B cell (primary cell): ENCODE data around the gene EML1.

Source experiments
- EZH2 ChIP-seq: IDR thresholded peaks from 2 replicates; pipeline ENCODE4 v1.6.1; 2012; ENCODE audit warnings: borderline replicate concordance, low read depth, mild to moderate bottlenecking, moderate library complexity, low read length; ENCODE audit not compliant: insufficient read depth, poor library complexity, severe bottlenecking
- TF ChIP-seq, protein P1 (sequence below): fragments of 200-600 bp; IDR thresholded peaks from one replicate; pipeline ENCODE4 v1.8.0; 2022; ENCODE audit warnings: antibody characterized with exemption, mild to moderate bottlenecking

GRCh38 chr14:99908653-99909250, 115.5 kb downstream of the EML1 start:
- TF ChIP-seq, protein P1, sequence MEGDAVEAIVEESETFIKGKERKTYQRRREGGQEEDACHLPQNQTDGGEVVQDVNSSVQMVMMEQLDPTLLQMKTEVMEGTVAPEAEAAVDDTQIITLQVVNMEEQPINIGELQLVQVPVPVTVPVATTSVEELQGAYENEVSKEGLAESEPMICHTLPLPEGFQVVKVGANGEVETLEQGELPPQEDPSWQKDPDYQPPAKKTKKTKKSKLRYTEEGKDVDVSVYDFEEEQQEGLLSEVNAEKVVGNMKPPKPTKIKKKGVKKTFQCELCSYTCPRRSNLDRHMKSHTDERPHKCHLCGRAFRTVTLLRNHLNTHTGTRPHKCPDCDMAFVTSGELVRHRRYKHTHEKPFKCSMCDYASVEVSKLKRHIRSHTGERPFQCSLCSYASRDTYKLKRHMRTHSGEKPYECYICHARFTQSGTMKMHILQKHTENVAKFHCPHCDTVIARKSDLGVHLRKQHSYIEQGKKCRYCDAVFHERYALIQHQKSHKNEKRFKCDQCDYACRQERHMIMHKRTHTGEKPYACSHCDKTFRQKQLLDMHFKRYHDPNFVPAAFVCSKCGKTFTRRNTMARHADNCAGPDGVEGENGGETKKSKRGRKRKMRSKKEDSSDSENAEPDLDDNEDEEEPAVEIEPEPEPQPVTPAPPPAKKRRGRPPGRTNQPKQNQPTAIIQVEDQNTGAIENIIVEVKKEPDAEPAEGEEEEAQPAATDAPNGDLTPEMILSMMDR: no peak
- TF ChIP-seq EZH2: no peak
